Activated T-cell treated with anti-CD3 and anti-CD28 coated beads, Interleukin-2, amount 50 U/mL, for 72 hours (primary cell): ENCODE data around the gene NIM1K. TPM values are rescaled to one million over a fixed set of nuclear protein-coding genes. Genes with fewer than 3 reads are reported as not detected.
"Not testable (repeated sequence)": the region's sequence is repeated elsewhere in the genome, so short reads cannot be mapped to it uniquely, and the experiment has no call there.

ENCODE experiments used
- ATAC-seq, 2 donors: fragments of 150-1000 bp; cut with Tn5 transposase; replicated peaks in 1 of 2; 2 replicates each; pipeline ENCODE4 v1.10.0; 2021; ENCODE audit warnings: moderate library complexity in 2 of 2, mild to moderate bottlenecking in 1 of 2
- DNase-seq, 2 donors: peaks; one replicate each; pipeline ENCODE4 v3.0.0; 2021 to 2022; ENCODE audit warnings: mixed read lengths in 1 of 2
- H3K27ac Mint-ChIP-seq: one replicate; pipeline ENCODE4 v1.8.0; 2022; ENCODE audit warnings: mild to moderate bottlenecking, moderate library complexity, mixed read lengths
- H3K27me3 Mint-ChIP-seq: one replicate; pipeline ENCODE4 v1.8.0; 2022; ENCODE audit warnings: low read depth, mixed read lengths
- H3K36me3 Mint-ChIP-seq, 2 donors: one replicate each; pipeline ENCODE4 v1.8.0; 2022; ENCODE audit warnings: mixed read lengths in 2 of 2, mild to moderate bottlenecking in 1 of 2; ENCODE audit not compliant: insufficient read depth in 2 of 2
- H3K4me1 Mint-ChIP-seq: one replicate; pipeline ENCODE4 v1.8.0; 2022; ENCODE audit warnings: low read depth, mixed read lengths
- H3K4me3 Mint-ChIP-seq, 2 donors: one replicate each; pipeline ENCODE4 v1.8.0; 2022; ENCODE audit warnings: mild to moderate bottlenecking in 2 of 2, mixed read lengths in 2 of 2, moderate library complexity in 2 of 2
- H3K9me3 Mint-ChIP-seq, 2 donors: one replicate each; pipeline ENCODE4 v1.8.0; 2022; ENCODE audit warnings: mixed read lengths in 2 of 2
- total RNA-seq, 2 donors: library from RNA; stranded (reverse); gene quantifications; one replicate each; pipeline ENCODE4 v1.2.3, GENCODE V29; 2022

Gene NIM1K
- total RNA-seq, 2 donors from 2014 or later = 3.4 to 4.3 TPM

- H3K27ac Mint-ChIP-seq = peak overlapping the region; percentile 98
- H3K36me3 Mint-ChIP-seq = peaks cover 17 to 36% of the 10 kb centered on the region in 2 donors
Measured at GRCh38 chr5:43303242-43303641, 111.2 kb downstream of the NIM1K start.

DNA sequence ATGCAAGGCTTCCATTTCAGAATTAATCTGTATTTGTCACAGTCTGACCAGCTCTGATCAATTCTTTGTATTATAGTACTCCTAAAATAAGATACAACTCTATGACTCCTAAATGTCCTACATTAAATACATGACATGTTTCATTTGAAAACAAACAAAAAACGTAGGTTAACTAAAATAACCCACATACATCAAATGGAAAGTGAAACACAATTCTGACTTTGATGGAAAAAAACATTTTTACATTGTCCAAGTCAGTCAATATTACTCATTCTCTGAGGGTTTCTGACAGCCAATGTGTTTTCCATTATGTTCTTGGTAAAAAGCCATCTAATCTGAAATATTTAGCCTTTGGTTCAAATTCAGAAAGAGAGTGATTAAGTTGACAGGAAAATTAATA is 112.5 kb downstream of the NIM1K start:
- Mint-ChIP-seq H3K36me3 (peaks cover 14 to 30% of the 10 kb centered on the region in 2 donors), H3K27me3 (no peaks in the 10 kb centered on the region), H3K4me3 (peak overlapping the region; percentile 60 to 90), H3K27ac (peak overlapping the region; percentile 98), H3K9me3 (no peaks in the 10 kb centered on the region), H3K4me1 (peaks cover 75% of the 10 kb centered on the region)
- ATAC-seq (peak; percentile 80 to 81), DNase-seq (no peak)

More at GRCh38 chr5:43303242-43303641, 111.2 kb downstream of the NIM1K start:
- no peak for DNase-seq
- no peak for ATAC-seq
- Mint-ChIP-seq H3K27me3 (no peaks in the 10 kb centered on the region), H3K9me3 (no peaks in the 10 kb centered on the region), H3K4me3 (peak overlapping the region in 1 of 2 donors; percentile 90), H3K4me1 (peaks cover 62% of the 10 kb centered on the region)

GRCh38 chr5:43305948-43306565 is 114.0 kb downstream of the NIM1K start:
- DNase-seq (no peak), ATAC-seq (peak; percentile 35 to 41)
- H3K36me3 Mint-ChIP-seq = peaks cover 16 to 28% of the 10 kb centered on the region in 2 donors
- H3K4me1 Mint-ChIP-seq = peaks cover 84% of the 10 kb centered on the region
- H3K27ac Mint-ChIP-seq = peak overlapping the region; percentile 90
- H3K9me3 Mint-ChIP-seq = no peaks in the 10 kb centered on the region
- no peaks in the 10 kb centered on the region for H3K27me3 Mint-ChIP-seq
- peak overlapping the region; percentile 33 to 79 for H3K4me3 Mint-ChIP-seq

DNA sequence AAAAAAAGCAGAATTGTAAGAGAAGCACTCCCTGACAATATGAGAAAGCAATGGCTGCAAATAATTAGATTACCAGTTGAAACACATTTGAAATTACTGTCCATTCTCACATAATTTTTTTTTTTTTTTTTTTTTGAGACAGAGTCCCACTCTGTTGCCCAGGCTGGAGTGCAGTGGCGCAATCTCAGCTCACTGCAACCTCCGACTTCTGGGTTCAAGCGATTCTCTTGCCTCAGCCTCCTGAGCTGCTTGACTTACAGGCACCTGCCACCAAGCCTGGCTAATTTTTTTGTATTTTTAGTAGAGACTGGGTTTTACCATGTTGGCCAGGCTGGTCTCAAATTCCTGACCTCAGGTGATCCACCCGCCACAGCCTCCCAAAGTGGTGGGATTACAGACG is 114.9 kb downstream of the NIM1K start:
- not testable (repeated sequence) for ATAC-seq, H3K27me3 Mint-ChIP-seq, DNase-seq, H3K9me3 Mint-ChIP-seq, H3K27ac Mint-ChIP-seq
- Mint-ChIP-seq H3K4me1 (peaks cover 90% of the 10 kb centered on the region), H3K36me3 (peaks cover 14 to 26% of the 10 kb centered on the region in 2 donors), H3K4me3 (peak overlapping the region in 1 of 2 donors; percentile 79)

DNA sequence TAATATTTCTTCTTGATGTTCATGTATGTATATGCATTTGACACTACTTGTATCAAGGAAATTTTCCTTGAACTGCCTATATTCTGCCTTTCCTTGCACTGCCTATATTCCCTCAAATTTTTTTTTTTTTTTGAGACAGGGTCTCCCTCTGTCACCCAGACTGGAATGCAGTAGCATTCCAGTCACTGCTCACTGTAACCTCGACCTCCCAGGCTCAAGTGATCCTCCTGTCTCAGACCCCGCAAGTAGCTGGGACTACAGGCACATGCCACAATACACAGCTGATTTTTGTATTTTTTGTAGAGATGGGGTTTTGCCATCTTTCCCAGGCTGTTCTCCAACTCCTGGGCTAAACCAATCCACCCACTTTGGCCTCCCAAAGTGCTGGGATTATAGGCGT is 117.1 kb downstream of the NIM1K start:
- Mint-ChIP-seq H3K4me3 (peak overlapping the region; percentile 60 to 85), H3K27ac (peak overlapping the region; percentile 69), H3K27me3 (no peaks in the 10 kb centered on the region), H3K9me3 (peaks cover 0 to 2% of the 10 kb centered on the region in 2 donors), H3K36me3 (peaks cover 12 to 19% of the 10 kb centered on the region in 2 donors), H3K4me1 (peaks cover 83% of the 10 kb centered on the region)
- ATAC-seq (no peak), DNase-seq (no peak)

- H3K4me1 Mint-ChIP-seq = peaks cover 83% of the 10 kb centered on the region
- peak overlapping the region; percentile 60 to 85 for H3K4me3 Mint-ChIP-seq
- peak overlapping the region; percentile 69 for H3K27ac Mint-ChIP-seq
- DNase-seq (no peak), ATAC-seq (no peak)
- no peaks in the 10 kb centered on the region for H3K27me3 Mint-ChIP-seq
- peaks cover 2 to 4% of the 10 kb centered on the region in 2 donors for H3K9me3 Mint-ChIP-seq
- H3K36me3 Mint-ChIP-seq = peaks cover 14 to 17% of the 10 kb centered on the region in 2 donors
Measured at GRCh38 chr5:43309637-43310036, 117.6 kb downstream of the NIM1K start.

- Mint-ChIP-seq H3K36me3 (peaks cover 20 to 23% of the 10 kb centered on the region in 2 donors), H3K9me3 (peaks cover 7 to 9% of the 10 kb centered on the region in 2 donors), H3K27me3 (no peaks in the 10 kb centered on the region), H3K4me1 (peaks cover 90% of the 10 kb centered on the region), H3K4me3 (peak overlapping the region; percentile 97 to 98), H3K27ac (peak overlapping the region; percentile 74)
- no peak for ATAC-seq
- no peak for DNase-seq
Measured at GRCh38 chr5:43312076-43312661, 120.1 kb downstream of the NIM1K start.

DNA sequence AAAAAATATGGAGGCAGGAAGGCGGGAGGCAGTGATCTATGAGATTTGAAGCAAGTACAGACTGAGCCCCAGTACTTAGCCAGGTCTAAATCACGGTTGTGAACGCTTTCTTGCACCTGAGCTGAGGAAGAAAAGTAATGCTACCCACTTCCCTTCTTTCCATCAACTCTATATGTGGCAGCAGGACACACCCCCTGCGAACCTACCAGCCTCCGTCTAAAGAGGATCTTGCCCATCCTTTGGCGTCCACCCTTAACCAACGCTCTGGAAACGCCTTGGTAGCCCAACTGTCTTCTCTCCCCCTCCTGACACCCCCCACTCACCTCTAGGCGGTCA is 120.6 kb downstream of the NIM1K start:
- ATAC-seq (peak in 1 of 2 donors; percentile 3), DNase-seq (no peak)
- Mint-ChIP-seq H3K27me3 (no peaks in the 10 kb centered on the region), H3K36me3 (peaks cover 20 to 24% of the 10 kb centered on the region in 2 donors), H3K4me1 (peaks cover 94% of the 10 kb centered on the region), H3K4me3 (peak overlapping the region; percentile 97 to 98), H3K27ac (peak overlapping the region; percentile 74), H3K9me3 (peaks cover 7 to 11% of the 10 kb centered on the region in 2 donors)

DNA sequence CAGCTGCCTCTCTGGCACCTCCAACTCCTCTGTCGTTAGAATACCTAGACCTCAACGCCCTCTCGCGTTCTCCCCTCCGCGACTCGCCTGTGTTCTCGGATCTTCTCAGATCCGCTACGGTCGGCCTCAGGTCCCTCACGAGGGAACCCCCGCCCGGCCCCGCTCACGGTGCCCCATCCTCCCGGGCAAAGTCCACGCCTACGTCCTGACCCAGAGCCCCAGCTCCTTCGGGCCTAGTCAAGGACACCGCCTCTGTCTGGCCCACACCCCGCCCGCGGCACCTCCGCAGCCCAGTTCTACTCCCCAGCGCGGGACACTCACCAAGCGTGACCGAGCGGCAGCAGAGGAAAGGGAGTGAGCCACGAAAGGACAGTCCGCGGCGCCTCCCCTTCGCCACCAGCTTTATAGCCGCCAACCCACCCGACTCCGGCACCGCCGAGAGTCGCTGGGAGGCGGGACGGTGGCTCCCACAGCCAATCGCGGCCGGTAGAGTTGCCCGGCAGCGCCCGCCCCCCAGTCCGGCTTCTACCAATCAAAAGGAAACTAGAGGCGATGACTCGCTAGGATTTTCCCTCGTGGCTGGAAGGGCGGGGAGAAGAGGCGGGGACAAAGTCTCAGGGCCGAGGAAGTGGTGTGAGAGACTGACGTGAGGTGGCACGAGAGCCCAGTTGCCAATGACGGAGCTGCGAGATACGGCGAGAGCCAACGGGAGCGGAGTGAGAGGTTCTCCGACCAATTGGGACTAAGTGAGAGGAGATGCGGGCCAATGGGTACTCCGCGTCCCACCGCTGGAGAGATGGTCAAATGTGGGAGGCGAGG is 121.2 kb downstream of the NIM1K start, which contains the start of gene HMGCS1:
TSS of gene HMGCS1 (minus strand) at position 378 of the 819 bp plus-strand sequence. CDS start 14,447 bp downstream, outside the sequence.
- peak within 1 kb of the TSS; percentile 74 for H3K27ac Mint-ChIP-seq

DNA sequence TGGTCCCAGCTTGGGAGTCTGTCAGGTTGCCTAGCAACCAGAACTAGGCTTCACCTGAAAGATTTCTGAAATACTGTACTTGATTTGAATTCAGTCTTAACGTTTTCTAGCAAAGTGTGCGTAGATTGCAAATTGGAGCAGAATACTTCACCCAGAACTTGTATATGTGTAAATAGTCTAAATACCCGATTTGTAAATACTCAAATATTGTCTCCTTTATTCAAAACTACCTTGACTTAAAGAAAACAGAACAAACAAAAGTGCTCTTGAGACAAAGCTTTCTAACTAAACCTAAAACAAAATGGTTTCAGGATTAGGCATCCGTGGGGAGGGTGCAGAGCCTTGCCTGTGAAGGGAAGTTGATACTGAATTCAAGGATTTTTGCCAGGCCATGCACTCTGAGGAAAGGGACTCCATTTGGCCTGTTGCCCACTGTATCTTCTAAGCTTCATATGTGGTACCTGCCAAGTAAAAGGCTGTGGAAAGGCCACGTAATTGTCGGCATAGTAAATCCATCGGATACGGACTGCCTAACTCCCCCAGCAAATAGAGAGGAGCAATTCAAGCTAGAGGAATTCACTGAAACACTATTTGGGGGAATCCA is 121.9 kb downstream of the NIM1K start:
- no peak for ATAC-seq
- Mint-ChIP-seq H3K4me3 (peak overlapping the region; percentile 97 to 98), H3K27me3 (no peaks in the 10 kb centered on the region), H3K9me3 (peaks cover 8 to 11% of the 10 kb centered on the region in 2 donors), H3K36me3 (peaks cover 20 to 24% of the 10 kb centered on the region in 2 donors), H3K27ac (peak overlapping the region; percentile 74), H3K4me1 (peaks cover 83% of the 10 kb centered on the region)
- no peak for DNase-seq

More for the DNA sequence above, 121.2 kb downstream of the NIM1K start, which contains the start of gene HMGCS1:
- H3K36me3 Mint-ChIP-seq = peaks cover 20 to 24% of the 10 kb centered on the region in 2 donors
- peaks cover 8 to 11% of the 10 kb centered on the region in 2 donors for H3K9me3 Mint-ChIP-seq
- peak; percentile 85 to 86 for ATAC-seq
- peaks cover 90% of the 10 kb centered on the region for H3K4me1 Mint-ChIP-seq
- DNase-seq = peak; percentile 98 to 99
- peak within 1 kb of the TSS; percentile 97 to 98 for H3K4me3 Mint-ChIP-seq
- no peaks in the 10 kb centered on the region for H3K27me3 Mint-ChIP-seq

DNA sequence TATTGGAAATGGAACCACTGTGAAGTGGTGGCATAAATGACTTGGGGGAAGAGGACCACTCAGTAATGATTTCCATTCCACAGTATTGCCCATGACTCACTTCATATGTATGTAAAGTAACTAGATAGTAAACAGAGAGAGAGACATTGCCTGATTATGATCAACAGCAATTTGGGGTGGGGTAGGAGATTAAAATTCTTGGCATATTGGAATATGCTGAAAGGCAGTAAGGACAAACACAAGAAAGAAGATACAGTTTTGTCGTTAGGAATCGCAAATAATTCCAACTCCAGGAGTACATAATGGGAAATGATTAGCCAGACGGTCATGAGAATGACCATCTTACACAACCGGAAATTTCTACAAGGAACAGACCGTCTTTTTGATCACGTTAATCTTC is 122.7 kb downstream of the NIM1K start:
- H3K36me3 Mint-ChIP-seq = peaks cover 17 to 24% of the 10 kb centered on the region in 2 donors
- peak overlapping the region; percentile 74 for H3K27ac Mint-ChIP-seq
- no peak for DNase-seq
- no peaks in the 10 kb centered on the region for H3K27me3 Mint-ChIP-seq
- peak; percentile 4 to 10 for ATAC-seq
- H3K4me1 Mint-ChIP-seq = peaks cover 76% of the 10 kb centered on the region
- H3K9me3 Mint-ChIP-seq = peaks cover 8 to 11% of the 10 kb centered on the region in 2 donors
- peak overlapping the region; percentile 63 to 97 for H3K4me3 Mint-ChIP-seq

GRCh38 chr5:43315263-43315662 is 123.2 kb downstream of the NIM1K start:
- H3K9me3 Mint-ChIP-seq = peaks cover 8 to 11% of the 10 kb centered on the region in 2 donors
- H3K27me3 Mint-ChIP-seq = no peaks in the 10 kb centered on the region
- ATAC-seq = peak; percentile 30
- peaks cover 70% of the 10 kb centered on the region for H3K4me1 Mint-ChIP-seq
- peaks cover 17 to 24% of the 10 kb centered on the region in 2 donors for H3K36me3 Mint-ChIP-seq
- H3K27ac Mint-ChIP-seq = peak overlapping the region; percentile 74
- DNase-seq = peak; percentile 56 to 68
- H3K4me3 Mint-ChIP-seq = peak overlapping the region; percentile 63 to 97
